Upper lobe of left lung (tissue), 4 donors: Measurements from ENCODE around the gene MAP4K4.

Experiments used
- EP300 ChIP-seq, 4 donors: sonication (generic); formaldehyde crosslinking; IDR thresholded peaks; one replicate each; pipeline ENCODE4 v1.5.1; 2017; ENCODE audit warnings: antibody characterized with exemption in 4 of 4, control low read depth in 2 of 4
- TF ChIP-seq, protein P1 (sequence below), 6 experiments: fragments of 450-650 bp in 4 of 6; fragments of 200-600 bp in 2 of 6; sonication (generic) in 2 of 6; IDR thresholded peaks; one replicate each; pipeline ENCODE4 v1.5.1; 2016 to 2019; ENCODE audit warnings: antibody characterized with exemption in 6 of 6

DNA sequence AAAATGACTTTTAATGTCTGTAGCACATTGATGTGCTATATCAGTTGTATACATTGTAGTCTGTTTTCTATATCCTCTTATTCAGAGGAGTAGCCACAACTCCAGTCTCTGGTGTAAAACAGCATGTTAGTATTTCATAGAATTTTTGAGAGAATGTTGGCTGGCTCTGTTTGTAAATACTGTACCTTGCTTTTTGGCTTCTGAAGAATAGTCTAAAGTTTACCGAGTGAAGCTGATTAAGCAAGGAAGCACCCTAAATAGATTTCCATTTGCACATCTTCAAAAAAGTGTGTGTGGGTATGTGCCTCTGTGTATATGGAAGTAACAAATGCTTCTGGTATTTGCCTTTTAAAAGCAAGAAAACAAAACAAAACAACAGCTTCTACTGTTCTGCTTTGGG lies 50.5 kb downstream of the MAP4K4 start:
- TF ChIP-seq, protein P1, sequence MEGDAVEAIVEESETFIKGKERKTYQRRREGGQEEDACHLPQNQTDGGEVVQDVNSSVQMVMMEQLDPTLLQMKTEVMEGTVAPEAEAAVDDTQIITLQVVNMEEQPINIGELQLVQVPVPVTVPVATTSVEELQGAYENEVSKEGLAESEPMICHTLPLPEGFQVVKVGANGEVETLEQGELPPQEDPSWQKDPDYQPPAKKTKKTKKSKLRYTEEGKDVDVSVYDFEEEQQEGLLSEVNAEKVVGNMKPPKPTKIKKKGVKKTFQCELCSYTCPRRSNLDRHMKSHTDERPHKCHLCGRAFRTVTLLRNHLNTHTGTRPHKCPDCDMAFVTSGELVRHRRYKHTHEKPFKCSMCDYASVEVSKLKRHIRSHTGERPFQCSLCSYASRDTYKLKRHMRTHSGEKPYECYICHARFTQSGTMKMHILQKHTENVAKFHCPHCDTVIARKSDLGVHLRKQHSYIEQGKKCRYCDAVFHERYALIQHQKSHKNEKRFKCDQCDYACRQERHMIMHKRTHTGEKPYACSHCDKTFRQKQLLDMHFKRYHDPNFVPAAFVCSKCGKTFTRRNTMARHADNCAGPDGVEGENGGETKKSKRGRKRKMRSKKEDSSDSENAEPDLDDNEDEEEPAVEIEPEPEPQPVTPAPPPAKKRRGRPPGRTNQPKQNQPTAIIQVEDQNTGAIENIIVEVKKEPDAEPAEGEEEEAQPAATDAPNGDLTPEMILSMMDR (IDR thresholded peaks at IDR 0.05), result no peak
- no peak for TF ChIP-seq EP300 (IDR thresholded peaks at IDR 0.05)
